ENCODE measurements around the gene KDM4C.

KDM4C gene

GRCh38 chr9:7045361-7045760 lies 287.6 kb downstream of the KDM4C start:
- H3K4me3 ChIP-seq (ENCODE audit: low read depth, low read length) = no peak overlapping the region
- H3K27me3 ChIP-seq (ENCODE audit: control insufficient read depth, insufficient read depth, low read length) = no peaks in the 10 kb centered on the region
- no peaks in the 10 kb centered on the region for H3K36me3 ChIP-seq (ENCODE audit: control insufficient read depth, insufficient read depth, low read length)
- H3K27ac ChIP-seq = no peak overlapping the region
- H3K79me2 ChIP-seq = no peaks in the 10 kb centered on the region
- no peak overlapping the region for H2AFZ ChIP-seq
- no peak overlapping the region for H3K4me2 ChIP-seq (ENCODE audit: low read length)
- H3K9me3 ChIP-seq (ENCODE audit: control insufficient read depth, low read length) = no peaks in the 10 kb centered on the region
- H3K4me1 ChIP-seq = no peaks in the 10 kb centered on the region
- H3K9ac ChIP-seq = no peak overlapping the region
- TF ChIP-seq, protein P1, sequence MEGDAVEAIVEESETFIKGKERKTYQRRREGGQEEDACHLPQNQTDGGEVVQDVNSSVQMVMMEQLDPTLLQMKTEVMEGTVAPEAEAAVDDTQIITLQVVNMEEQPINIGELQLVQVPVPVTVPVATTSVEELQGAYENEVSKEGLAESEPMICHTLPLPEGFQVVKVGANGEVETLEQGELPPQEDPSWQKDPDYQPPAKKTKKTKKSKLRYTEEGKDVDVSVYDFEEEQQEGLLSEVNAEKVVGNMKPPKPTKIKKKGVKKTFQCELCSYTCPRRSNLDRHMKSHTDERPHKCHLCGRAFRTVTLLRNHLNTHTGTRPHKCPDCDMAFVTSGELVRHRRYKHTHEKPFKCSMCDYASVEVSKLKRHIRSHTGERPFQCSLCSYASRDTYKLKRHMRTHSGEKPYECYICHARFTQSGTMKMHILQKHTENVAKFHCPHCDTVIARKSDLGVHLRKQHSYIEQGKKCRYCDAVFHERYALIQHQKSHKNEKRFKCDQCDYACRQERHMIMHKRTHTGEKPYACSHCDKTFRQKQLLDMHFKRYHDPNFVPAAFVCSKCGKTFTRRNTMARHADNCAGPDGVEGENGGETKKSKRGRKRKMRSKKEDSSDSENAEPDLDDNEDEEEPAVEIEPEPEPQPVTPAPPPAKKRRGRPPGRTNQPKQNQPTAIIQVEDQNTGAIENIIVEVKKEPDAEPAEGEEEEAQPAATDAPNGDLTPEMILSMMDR (IDR thresholded peaks at IDR 0.05) = no peak

- Histone ChIP-seq H3K9me3 (ENCODE audit: control insufficient read depth, low read length) (no peaks in the 10 kb centered on the region), H3K9ac (no peak overlapping the region), H2AFZ (no peak overlapping the region), H3K79me2 (no peaks in the 10 kb centered on the region), H3K4me1 (no peaks in the 10 kb centered on the region), H3K4me2 (ENCODE audit: low read length) (no peak overlapping the region), H3K27ac (no peak overlapping the region), H3K4me3 (ENCODE audit: low read depth, low read length) (no peak overlapping the region), H3K27me3 (ENCODE audit: control insufficient read depth, insufficient read depth, low read length) (no peaks in the 10 kb centered on the region), H3K36me3 (ENCODE audit: control insufficient read depth, insufficient read depth, low read length) (no peaks in the 10 kb centered on the region)
- TF ChIP-seq, protein P1 (IDR thresholded peaks at IDR 0.05) = no peak
These were observed 293.9 kb downstream of the KDM4C start for GRCh38 chr9:7051711-7052110.

- no peak overlapping the region for H3K9ac ChIP-seq
- H3K36me3 ChIP-seq (ENCODE audit: control insufficient read depth, insufficient read depth, low read length) = no peaks in the 10 kb centered on the region
- no peaks in the 10 kb centered on the region for H3K27me3 ChIP-seq (ENCODE audit: control insufficient read depth, insufficient read depth, low read length)
- no peak overlapping the region for H3K27ac ChIP-seq
- no peak overlapping the region for H2AFZ ChIP-seq
- no peaks in the 10 kb centered on the region for H3K79me2 ChIP-seq
- no peaks in the 10 kb centered on the region for H3K4me1 ChIP-seq
- no peak overlapping the region for H3K4me3 ChIP-seq (ENCODE audit: low read depth, low read length)
- H3K9me3 ChIP-seq (ENCODE audit: control insufficient read depth, low read length) = no peaks in the 10 kb centered on the region
- TF ChIP-seq, protein P1 (IDR thresholded peaks at IDR 0.05) = no peak
- no peak overlapping the region for H3K4me2 ChIP-seq (ENCODE audit: low read length)
These were observed 296.1 kb downstream of the KDM4C start for GRCh38 chr9:7053903-7054302.

GRCh38 chr9:7055171-7055903 lies 297.6 kb downstream of the KDM4C start:
- H3K9ac ChIP-seq = no peak overlapping the region
- H3K36me3 ChIP-seq (ENCODE audit: control insufficient read depth, insufficient read depth, low read length) = no peaks in the 10 kb centered on the region
- H3K4me2 ChIP-seq (ENCODE audit: low read length) = no peak overlapping the region
- TF ChIP-seq, protein P1 (IDR thresholded peaks at IDR 0.05) = no peak
- H3K27ac ChIP-seq = no peak overlapping the region
- H3K4me3 ChIP-seq (ENCODE audit: low read depth, low read length) = no peak overlapping the region
- no peak overlapping the region for H2AFZ ChIP-seq
- no peaks in the 10 kb centered on the region for H3K27me3 ChIP-seq (ENCODE audit: control insufficient read depth, insufficient read depth, low read length)
- H3K9me3 ChIP-seq (ENCODE audit: control insufficient read depth, low read length) = no peaks in the 10 kb centered on the region
- no peaks in the 10 kb centered on the region for H3K79me2 ChIP-seq
- H3K4me1 ChIP-seq = no peaks in the 10 kb centered on the region

DNA sequence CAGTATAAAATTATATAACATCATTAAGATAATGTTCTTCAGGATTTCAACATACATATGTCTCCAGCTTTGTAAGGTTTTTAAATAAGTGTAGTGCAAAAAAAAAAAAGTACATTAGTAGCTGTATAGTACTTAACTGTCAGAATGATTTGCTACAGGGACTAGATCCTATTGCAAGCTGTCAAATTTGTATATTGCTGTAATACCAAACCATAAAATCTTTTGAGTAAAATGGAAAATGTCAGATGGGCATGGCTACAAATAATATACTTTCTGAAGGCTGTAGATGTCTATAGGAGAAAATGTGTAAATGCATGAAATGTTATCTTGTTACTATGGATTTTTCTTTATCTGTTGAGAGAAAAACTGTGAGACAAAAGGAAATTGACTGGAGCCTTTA lies 298.5 kb downstream of the KDM4C start:
- H3K9ac ChIP-seq = no peak overlapping the region
- no peak overlapping the region for H3K4me2 ChIP-seq (ENCODE audit: low read length)
- H3K27me3 ChIP-seq (ENCODE audit: control insufficient read depth, insufficient read depth, low read length) = no peaks in the 10 kb centered on the region
- H3K79me2 ChIP-seq = no peaks in the 10 kb centered on the region
- TF ChIP-seq, protein P1 (IDR thresholded peaks at IDR 0.05) = no peak
- no peak overlapping the region for H2AFZ ChIP-seq
- no peaks in the 10 kb centered on the region for H3K9me3 ChIP-seq (ENCODE audit: control insufficient read depth, low read length)
- no peaks in the 10 kb centered on the region for H3K4me1 ChIP-seq
- no peak overlapping the region for H3K4me3 ChIP-seq (ENCODE audit: low read depth, low read length)
- no peaks in the 10 kb centered on the region for H3K36me3 ChIP-seq (ENCODE audit: control insufficient read depth, insufficient read depth, low read length)
- no peak overlapping the region for H3K27ac ChIP-seq

All from parathyroid adenoma (tissue), 2 donors.